CMK (cell line): ENCODE results near the gene UTF1.

ENCODE experiments used
- DNase-seq: peaks from one replicate; pipeline ENCODE4 v3.0.0-alpha.2; 2010; ENCODE audit warnings: low read depth

The UTF1 gene

DNA sequence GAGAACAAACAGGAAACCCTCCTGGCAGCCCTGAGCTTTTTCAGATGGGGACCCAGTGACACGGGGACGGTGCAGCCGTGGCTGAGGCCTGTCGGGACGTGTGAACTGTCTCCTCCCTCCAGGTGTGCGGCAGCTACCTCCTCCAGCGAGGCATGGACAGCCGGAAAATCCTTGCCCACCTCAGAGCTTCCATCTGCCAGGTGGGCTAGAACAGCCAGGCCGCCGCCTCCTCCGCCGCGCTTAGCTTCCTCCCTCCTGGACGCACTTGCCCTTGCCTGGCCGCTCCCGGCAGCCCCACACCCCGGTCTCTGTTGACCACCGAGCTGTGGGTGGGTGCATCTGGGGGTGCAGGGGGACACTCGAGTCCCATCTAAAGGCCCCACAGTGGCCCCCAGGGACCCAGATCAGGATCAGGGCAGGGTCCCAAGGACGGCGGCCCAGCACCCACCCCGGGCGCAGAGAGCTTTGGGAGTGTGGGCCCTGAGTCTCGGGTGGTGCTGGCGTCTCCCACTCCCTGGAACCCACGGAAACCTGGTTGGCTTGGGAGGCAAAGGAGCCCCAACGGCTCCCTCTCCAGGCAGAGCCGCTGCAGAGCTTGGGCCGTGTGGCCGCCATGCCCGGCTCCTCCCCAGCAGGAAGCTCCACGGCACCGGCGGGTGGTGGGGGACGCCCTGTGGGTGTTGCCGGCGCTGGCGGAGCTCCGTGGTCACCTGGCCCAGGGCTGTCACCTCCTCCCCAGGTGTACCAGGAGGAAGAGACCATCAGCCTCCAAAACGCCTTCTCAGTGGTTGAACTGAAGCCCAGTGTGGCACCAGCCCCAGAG lies 32.9 kb upstream of the UTF1 start:
- DNase-seq, result no peak

DNA sequence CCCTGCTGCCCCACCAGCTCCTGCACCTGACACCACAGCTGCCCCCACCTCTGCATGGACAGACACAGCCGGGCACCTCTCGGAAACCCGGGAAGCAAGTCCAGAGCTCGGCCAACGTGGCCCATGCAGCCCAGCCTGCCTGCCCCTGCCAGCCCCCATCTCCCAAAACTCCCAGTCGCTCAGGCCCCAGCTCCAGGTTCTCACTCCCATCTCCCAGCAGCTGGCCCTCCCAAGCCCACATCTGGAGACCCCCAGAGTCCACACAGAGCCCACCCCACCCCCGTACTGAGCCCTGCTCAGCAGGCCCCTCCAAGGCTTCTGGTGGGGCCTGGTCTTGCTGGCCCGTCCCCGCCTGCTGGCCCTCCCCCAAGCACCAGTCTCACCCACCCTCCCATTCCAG lies 32.2 kb upstream of the UTF1 start:
- no peak for DNase-seq

DNA sequence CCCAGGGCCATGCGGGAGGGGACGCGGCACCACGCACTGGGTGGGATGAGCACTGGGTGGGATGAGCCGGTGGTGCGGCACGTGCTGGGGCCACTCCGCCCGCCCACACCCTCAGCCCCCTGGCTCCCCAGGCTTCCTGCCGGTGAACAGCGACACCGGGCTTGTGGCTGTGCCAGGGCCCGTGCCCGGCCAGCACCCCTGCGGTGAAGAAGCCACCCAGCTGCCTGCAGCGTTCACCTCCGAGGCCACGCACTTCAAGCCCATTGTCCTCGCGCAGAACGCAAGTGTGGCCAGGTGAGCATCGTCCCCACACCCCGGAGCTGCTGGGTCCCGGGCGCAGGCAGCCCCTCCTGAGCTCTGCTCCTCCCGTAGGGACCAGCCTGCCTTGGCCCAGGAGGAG lies 31.8 kb upstream of the UTF1 start:
- no peak for DNase-seq

DNA sequence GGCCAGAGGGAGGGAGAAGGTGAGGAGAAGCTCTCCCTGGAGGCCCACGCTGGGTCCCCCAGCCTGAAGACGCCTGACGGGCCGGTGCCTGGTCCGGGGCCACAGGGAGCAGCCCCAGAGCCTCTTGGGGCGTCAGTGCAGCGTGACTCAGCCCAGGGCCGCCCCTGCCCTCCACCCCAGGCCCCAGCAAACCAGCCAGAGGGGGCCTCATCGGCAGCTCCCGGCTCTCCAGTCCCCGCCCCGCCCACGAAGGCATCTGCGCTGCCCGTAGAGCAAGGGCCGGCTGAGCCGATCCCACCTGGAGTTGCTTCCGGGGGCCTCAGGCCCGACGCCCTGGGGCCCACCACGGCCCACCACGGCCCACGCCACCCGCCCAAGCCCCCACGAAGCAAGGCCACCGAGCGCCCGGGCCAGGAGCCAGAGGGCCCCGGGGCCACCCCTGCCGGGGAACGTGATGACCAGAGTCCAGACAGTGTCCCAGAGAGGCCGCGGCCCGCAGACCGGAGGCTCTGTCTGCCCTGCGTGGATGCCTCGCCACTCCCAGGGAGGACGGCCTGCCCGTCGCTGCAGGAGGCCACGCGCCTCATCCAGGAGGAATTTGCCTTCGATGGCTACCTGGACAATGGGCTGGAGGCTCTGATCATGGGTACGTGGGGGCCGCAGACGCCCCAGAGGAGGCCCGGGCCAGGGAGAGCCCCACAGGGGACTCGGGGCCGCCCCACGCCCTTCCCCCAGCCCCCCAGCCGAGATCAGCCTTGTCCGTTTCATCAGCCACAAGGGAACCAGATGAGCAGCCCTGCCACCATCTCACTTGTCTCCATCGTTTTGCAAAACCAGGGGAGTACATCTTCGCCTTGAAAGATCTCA lies 31.2 kb upstream of the UTF1 start:
- DNase-seq, result no peak

DNA sequence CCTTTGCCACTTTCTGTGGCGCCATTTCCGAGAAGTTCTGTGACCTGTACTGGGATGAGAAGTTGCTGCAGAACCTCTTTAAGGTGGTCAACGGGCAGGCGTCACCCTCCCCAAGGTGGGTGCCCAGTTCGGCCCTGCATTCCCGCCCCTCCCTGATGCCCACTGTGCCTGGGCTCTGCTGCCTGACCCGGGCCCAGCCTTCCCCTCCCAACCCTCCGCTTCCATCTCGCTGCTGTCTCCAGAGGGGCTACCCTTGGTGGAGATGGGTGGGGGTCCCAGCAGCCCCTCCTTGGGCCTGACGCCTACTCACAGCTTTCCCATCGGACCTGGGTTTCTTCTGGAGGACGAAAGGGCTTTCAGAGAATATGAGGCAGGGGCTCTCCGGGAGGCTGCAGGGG lies 30.5 kb upstream of the UTF1 start:
- no peak for DNase-seq

DNA sequence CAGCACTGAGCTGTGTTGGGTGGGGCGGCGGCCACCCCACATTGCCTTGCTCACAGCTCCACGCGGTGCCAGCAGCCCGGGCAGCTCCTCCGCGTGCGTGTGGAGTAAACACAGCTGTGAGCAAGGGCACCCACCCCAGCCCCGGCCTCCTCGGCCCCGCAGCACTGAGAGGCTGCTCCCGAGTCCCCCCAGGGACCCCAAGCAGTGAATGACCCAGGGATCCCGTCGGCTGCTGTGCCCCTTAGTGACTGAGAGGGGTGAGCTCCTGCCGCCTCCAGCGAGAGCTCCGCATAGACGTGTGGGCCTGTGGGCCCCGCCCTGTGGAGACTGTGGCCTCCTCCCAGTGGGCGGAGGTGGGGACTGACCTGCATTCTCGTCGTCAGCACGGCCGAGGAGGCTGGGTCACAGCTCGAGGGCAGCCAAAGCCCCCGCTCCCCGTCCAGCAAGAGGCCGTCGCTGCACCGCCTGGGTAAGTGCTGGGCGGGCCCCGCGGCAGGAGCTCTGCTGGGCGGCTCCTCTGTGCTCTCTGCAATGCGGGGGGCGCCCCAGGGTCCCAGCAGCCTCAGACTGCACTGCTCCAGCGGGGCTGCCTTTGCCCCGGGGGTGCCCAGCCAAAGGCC lies 29.9 kb upstream of the UTF1 start:
- no peak for DNase-seq

DNA sequence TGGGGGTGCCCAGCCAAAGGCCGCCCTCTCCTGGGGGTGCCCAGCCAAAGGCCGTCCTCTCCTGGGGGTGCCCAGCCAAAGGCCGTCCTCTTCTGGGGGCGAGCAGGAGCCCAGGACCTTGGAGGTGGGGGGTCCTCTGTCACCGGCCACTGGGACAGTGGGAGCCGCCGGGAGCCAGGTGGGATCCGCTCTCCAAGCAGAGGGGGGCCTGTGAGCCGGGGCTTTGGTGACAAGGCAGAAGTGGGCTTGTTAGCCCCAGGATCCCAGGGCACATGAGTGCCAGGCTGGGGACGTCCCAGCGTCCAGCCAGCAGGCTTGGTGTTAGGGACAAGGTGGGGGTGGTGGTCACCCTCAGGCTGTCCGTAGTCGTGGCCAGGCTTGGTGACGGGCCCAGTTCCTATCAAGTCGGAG lies 29.4 kb upstream of the UTF1 start:
- no peak for DNase-seq

DNA sequence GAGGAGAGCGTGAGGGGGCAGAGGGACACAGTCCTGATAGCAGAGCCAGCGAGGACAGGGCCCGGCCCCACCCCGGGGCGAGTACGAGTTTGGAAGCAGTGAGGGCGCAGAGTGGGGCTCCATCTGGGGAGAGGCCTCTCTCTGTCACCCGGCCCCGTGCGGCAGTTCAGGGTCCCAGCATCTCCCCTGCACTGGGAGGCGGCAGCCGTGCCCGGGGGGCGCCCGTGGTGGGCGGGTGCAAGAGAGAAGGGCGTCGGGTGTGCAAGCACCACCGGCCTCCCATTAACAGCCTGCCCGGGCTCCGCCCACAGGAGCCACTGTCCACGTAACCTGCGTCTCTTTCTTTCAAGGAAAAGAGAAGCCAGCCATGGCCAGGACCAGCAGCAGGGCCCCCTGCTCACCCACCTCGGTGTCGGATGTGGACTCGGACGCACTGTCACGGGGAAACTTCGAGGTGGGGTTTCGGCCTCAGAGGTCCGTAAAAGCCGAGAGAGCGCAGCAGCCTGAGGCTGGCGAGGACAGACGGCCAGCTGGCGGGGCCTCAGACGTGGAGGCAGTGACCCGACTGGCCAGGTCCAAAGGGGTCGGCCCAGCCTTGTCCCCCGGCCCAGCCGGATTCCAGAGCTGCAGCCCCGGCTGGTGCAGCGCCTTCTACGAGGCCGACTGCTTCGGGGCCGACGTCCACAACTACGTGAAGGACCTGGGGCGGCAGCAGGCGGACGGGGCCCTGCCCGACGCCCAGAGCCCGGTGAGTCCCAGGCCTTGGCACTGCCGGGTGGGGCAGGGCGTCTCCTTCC lies 28.7 kb upstream of the UTF1 start:
- DNase-seq, result no peak

DNA sequence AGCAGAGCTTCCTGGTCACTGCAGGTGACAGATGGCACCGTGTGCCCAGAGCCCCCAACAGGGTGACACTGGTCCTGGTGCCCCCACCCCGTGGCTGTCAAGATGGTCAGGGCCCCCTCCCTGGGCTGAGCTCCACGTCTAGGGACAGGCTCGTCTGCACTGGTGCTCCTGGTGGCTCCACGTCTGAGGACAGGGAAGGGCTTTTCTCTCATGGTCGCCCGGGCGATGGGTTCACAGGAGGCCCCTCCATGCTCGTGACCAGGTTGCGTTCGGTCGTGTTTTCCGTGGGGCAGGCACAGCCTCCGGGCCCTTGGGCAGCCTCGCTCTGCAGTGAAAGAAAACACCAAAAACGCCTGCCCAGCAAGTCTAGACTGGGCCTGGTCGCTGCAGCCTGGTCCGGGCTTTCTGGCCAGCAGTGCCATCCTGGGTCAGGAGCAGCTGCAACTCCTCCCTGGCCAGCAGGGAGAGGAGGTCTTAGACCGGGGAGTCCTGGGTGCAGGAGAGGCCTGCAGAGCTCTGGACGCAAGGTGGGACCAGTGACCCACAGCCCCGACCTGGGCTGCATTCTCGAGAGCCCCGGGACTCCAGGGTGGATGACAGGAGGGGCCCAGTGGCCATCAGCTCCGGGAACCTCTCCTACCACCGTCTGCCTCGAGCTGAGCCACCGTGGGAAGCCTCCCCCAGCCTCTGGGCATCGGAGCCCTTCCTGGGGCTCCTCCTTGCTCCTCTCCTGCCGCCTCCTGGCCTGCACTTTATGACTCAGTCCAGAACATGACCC lies 27.9 kb upstream of the UTF1 start:
- no peak for DNase-seq

DNA sequence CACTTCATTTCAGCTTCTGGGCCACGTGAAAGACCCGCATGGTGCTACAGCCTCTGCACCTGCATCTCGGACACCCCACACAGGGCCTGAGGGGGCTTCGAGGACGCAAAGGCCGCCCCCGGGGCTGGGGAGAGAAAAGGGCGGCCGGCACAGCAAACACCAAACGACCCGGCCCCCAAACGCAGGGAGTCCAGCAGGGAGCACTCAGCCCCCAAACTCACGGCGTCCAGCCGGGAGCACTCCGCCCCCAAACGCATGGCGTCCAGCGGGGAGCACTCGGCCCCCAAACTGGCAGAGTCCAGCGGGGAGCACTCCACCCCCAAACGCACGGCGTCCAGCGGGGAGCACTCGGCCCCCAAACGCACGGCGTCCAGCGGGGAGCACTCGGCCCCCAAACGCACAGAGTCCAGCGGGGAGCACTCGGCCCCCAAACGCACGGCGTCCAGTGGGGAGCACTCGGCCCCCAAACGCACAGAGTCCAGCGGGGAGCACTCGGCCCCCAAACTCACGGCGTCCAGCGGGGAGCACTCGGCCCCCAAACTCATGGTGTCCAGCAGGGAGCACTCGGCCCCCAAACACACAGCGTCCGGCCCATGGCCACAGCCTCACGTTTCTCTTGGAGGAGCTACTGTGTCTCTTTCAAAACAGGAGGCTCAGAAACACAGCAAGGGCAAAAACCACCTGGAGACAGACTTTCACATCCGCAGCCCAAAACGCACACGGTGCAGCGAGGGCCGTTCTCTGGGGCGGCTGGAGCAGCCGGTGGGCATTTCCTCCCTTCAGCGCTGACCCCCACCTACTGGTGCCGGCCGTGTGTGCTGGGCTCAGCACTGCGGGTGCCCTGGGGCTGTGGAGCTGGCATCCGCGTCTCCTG lies 27.0 kb upstream of the UTF1 start:
- no peak for DNase-seq

DNA sequence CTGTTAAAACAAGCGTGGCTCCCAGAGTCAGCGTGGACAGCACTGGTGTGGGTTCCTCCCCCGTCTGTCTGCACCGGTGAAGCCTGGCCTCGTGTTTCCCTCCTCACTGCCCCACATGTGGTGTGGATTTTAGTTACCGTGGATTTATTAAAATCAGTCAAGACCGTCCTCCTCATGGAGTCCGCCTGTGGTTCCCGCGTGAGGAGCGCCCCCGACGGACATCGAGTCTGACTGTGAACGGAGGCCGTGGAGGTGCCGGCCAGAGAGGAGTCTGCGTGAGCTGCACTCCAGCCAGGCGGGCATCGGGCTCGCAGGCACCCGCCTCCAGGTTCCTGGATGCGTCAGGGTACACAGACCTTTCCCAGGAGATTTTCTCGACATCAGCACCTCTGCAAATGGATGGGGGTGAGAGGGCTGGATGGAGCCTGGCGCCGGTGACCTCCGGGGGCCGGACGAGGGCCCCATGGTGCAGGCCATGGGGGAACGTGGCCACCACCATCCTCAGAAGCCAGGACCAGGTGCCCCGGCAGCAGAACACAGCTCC lies 26.3 kb upstream of the UTF1 start:
- no peak for DNase-seq

DNA sequence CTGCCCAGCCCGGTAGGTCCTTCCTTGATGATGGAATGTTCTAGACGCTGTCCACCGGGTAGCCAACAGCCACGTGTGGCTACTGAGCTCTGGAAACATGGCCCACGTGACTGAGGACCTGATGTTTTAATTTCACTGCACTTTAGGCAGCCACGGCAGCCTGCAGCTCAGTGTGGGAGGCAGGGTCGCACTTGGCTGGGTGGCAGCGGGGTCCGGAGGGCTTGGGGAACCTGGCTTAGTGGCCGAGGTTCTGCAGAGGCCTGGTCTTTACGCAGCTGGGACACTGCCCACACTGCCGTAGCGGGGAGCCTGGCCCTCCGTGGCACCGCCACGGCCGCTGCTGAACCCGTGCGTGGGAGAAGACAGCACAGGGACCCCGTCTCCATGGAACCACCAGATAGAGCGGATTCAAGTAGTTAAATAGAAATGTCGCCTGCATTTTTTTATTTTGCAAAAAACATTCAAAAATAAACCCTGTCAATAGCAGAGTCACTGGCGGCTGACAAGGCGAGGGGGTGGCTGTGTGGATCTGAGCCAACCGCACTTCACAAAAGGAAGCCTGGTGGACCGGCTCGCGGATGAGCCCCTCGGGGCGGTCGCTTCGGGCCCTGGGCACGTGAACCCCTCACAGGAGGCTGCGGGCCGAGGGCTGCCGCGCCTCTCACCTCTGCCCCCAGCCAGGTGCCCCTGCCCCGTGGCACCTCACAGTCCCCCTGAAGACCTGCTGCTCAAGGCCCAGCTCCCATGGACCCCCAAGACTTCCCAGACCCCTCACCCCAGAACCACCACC lies 25.6 kb upstream of the UTF1 start:
- DNase-seq, result no peak

DNA sequence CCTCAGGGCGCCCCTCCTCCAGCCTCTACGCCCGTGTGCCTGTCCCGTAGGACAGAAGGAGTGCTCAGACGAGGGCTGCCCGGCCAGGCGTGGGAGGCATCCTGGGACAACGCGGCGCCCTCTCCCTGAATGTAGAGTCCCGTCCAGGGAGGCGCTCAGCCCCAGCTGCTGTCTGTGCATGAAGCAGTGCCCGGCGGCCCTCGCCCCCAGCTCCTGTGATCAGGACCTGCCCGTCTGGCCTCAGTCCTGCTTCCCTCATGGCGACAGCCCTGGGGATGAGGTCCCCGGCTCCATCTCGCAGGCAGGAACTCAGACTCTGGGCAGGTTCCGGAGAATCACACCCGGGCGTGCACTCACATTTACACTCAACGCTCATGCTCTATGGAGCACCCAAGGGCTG lies 24.9 kb upstream of the UTF1 start:
- no peak for DNase-seq

DNA sequence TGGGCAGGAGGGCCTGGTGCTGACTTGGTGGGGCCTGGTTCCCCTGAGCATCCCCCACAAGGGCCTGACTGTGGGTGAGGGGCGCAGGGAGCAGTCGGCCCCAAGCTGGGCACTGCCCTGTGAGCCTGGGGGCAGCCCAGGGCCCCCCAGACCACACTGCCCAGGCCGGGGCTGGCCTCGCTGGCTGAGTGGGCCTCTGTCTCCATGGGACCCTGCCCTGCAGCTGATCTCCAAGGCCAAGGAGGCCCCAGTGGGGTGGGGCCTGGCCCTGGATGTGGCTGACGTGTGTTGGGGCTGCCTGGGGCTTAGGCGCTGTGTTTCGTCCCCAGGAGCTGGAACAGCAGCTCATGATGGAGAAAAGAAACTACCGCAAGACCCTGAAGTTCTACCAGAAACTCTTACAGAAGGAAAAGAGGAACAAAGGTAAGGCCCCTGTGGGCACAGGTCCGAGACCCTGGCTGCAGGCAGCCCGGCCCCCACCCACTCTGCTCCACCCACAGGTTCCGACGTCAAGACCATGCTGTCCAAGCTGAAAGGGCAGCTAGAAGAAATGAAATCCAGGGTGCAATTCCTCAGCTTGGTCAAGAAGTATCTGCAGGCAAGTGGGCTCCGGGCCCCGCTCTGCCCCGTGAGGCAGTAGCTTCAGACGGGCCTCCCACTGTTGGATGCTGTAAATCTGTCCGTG lies 23.5 kb upstream of the UTF1 start:
- DNase-seq, result no peak

DNA sequence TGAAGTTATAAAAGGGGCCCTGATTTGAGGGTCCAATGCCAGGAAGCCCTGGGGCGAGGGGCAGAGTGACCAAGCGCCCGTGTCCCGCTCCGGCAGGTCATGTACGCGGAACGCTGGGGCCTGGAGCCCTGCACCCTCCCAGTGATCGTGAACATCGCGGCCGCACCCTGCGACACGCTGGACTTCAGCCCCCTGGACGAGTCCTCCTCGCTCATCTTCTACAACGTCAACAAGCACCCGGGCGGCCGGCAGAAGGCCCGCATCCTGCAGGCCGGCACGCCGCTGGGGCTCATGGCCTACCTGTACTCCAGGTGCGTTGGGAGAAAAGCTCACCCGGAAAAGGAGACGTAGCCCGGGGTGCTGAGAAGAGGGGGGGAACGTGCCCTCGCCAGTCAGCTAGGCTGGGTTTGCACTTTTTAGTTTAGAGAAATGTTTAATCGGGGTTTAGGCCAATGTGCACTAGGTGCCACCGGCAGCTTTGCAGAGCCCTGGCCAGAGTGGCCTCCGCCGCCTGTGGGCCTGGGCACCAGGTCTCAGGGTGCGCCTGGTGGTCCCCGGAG lies 22.9 kb upstream of the UTF1 start:
- no peak for DNase-seq

DNA sequence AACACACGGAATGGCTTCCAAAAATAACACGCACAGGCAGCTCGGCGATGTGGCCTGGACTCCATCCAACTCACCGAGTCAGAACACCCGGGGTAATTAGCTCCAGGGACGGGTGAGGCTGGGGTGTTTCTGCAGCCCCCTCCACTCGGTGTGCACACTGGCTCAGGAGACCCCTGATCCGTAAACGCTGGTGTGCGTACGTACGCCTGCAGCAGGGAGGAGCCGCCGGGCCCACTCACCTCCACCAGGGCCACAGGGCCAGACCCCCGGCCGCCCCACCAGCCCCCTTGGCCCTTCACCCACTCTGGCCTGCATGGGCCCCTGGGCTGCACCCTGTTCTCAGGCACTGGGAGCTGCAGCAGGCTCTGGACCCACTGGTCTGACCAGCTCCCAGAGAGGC lies 22.4 kb upstream of the UTF1 start:
- no peak for DNase-seq

DNA sequence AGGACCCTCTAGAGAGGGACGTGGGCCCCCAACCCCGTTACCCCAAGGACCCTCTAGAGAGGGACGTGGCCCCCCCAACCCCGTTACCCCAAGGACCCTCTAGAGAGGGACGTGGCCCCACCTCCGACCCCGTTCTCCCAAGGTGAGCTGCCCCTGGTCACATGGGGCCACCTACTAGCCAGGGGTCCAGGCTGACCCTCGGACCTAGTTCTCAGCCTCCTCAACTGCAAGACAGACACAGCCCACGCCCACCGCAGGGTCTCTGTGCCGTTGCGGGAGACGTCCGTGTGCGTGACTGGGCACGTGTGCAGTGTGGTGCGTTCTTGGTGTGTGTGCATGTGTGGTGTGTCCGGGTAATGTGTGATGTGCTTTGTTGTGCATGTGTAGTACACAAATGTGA lies 21.6 kb upstream of the UTF1 start:
- no peak for DNase-seq

DNA sequence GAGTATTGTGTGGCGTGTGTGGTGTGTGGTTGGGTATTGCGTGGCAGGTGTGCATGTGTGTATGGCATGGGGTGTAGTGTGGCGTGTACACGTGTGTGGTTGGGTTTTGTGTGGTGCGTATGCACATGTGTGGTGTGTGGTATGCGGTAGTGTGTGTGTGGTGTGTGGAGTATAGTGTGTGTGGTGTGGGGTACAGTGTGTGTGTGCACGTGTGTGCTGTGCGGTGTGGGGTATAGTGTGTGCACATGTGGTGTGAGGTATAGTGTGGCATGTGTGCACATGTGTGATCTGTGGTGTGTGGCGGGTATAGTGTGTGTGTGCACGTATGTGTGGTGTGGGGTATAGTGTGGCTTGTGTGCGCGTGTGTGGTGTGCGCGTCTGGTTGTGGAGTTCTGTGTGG lies 20.9 kb upstream of the UTF1 start:
- no peak for DNase-seq
